Effector memory CD4-positive, alpha-beta T cell (primary cell): ENCODE results near the gene CSNK1G2.

Experiments
- DNase-seq, 3 donors: peaks; one replicate each; pipeline ENCODE4 v3.0.0-alpha.2; 2020
- H3K27ac ChIP-seq: 2 replicates; pipeline ENCODE4 v1.7.0; 2013; ENCODE audit warnings: mild to moderate bottlenecking, low read length, moderate library complexity; ENCODE audit not compliant: insufficient read depth, poor library complexity, severe bottlenecking
- H3K27me3 ChIP-seq: replicated peaks from 2 replicates; pipeline ENCODE4 v1.7.0; 2013; ENCODE audit warnings: mild to moderate bottlenecking, low read length; ENCODE audit not compliant: insufficient read depth, control insufficient read depth, poor library complexity, severe bottlenecking
- H3K36me3 ChIP-seq: 2 replicates; pipeline ENCODE4 v1.7.0; 2013; ENCODE audit warnings: mild to moderate bottlenecking, low read length, moderate library complexity; ENCODE audit not compliant: control insufficient read depth, insufficient read depth
- H3K4me1 ChIP-seq: 2 replicates; pipeline ENCODE4 v1.7.0; 2013; ENCODE audit warnings: low read length, mild to moderate bottlenecking; ENCODE audit not compliant: control insufficient read depth, insufficient read depth, poor library complexity, severe bottlenecking
- H3K4me3 ChIP-seq: 2 replicates; pipeline ENCODE4 v1.7.0; 2013; ENCODE audit warnings: low read length, low read depth, mild to moderate bottlenecking; ENCODE audit not compliant: insufficient read depth, poor library complexity, severe bottlenecking
- H3K9me3 ChIP-seq: 2 replicates; pipeline ENCODE4 v1.7.0; 2013; ENCODE audit warnings: mild to moderate bottlenecking, low read length, moderate library complexity; ENCODE audit not compliant: control insufficient read depth

CSNK1G2 gene

GRCh38 chr19:2016041-2016807 lies 75.3 kb downstream of the CSNK1G2 start:
- Histone ChIP-seq H3K9me3 (no peaks in the 10 kb centered on the region), H3K4me1 (peaks cover 6% of the 10 kb centered on the region), H3K36me3 (no peaks in the 10 kb centered on the region), H3K4me3 (no peak overlapping the region), H3K27ac (no peak overlapping the region), H3K27me3 (no peaks in the 10 kb centered on the region)
- peak in 2 of 3 donors; percentile 45 to 54 for DNase-seq

GRCh38 chr19:2018752-2019151 lies 77.8 kb downstream of the CSNK1G2 start:
- no peak for DNase-seq
- H3K27me3 ChIP-seq: no peaks in the 10 kb centered on the region
- peaks cover 6% of the 10 kb centered on the region for H3K4me1 ChIP-seq
- no peaks in the 10 kb centered on the region for H3K36me3 ChIP-seq
- no peaks in the 10 kb centered on the region for H3K9me3 ChIP-seq
- no peak overlapping the region for H3K4me3 ChIP-seq
- H3K27ac ChIP-seq: no peak overlapping the region

DNA sequence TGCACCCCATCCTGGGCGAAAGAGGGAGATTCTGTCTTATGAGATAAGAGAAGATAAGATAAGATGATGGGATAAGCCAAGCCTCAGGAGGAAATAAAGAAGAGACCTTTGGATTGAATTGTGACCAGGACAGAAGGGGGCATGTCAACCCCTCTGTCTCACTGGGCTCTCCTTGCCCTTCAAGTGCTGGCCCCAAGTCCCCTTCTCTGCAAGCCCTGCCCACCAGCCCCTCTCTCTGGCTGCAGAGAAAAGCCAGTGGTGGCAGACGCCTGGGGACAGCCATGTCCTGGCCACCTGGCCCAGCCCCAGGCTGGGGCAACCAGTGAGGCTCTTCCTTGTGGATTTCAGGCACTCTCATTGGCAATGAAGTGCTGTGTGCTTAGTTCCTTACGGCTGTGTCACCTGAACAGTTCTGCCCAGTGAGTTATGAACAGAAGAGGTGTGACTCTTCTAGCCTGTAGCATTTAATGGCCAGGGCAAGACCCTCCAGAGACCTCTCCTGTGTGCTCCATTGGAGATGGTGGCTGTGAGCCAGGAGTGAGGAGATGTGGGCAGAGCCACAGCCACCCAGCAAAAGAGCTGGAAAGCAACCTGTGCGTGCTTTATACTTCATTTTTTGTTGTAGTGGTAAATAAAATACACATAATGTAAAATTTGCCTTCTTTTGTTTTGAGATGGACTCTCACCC lies 80.6 kb downstream of the CSNK1G2 start:
- DNase-seq: no peak
- Histone ChIP-seq H3K36me3 (no peaks in the 10 kb centered on the region), H3K27ac (no peak overlapping the region), H3K9me3 (no peaks in the 10 kb centered on the region), H3K27me3 (no peaks in the 10 kb centered on the region), H3K4me3 (no peak overlapping the region), H3K4me1 (no peaks in the 10 kb centered on the region)

DNA sequence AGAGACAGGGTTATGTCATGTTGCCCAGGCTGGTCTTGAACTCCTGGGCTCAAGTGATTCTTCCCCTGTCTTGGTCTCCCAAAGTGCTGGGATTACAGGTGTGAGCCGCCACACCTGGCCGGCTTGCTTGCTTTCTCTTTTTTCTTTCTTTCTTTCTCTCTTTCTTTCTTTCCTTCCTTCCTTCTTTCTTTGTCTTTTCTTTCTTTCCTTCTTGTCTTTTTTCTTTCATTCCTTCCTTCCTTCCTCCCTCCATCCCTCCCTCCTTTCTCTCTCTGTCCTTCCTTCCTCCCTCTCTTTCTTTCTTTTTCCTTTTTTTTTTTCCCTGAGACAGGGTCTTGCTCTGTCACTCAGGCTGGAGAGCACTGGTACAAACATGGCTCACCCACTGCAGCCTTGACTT lies 81.3 kb downstream of the CSNK1G2 start:
- Histone ChIP-seq H3K9me3 (no peaks in the 10 kb centered on the region), H3K36me3 (no peaks in the 10 kb centered on the region), H3K4me1 (no peaks in the 10 kb centered on the region), H3K27me3 (no peaks in the 10 kb centered on the region), H3K27ac (no peak overlapping the region), H3K4me3 (no peak overlapping the region)
- DNase-seq: no peak

DNA sequence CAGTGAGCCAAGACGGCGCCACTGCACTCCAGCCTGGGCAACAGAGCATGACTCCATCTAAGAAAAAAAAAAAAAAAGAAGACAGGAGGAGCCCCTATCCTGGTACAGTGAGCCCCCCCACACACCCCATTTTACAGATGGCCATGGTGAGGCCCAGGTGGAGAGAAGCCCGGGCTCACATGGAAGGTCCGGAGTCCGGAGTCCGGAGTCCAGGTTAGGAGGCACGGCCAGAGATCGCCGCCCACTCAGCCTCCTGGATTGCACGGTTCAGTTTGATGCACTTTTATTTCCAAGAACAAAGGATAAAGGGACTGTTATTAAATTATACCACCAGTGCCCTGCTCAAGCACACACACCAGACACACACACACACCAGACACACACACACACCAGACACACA lies 85.8 kb downstream of the CSNK1G2 start:
- Histone ChIP-seq H3K4me3 (no peak overlapping the region), H3K27me3 (no peaks in the 10 kb centered on the region), H3K4me1 (peaks cover 1% of the 10 kb centered on the region)

DNA sequence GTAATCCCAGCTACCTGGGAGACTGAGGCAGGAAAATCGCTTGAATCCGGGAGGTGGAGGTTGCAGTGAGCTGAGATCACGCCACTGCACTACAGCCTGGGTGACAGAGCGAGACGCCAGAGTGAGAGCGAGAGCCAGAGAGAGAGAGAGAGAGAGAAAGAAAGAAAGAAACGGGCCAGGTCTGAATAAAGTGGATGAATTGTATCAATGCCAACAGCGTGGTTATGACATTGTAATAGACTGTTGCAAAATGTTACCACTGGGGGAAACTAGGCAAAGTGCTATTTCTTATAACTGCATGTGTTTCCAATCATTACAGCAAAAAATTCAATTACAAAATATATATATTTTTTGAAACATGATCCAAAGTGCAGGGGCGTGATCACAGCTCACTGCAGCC lies 86.4 kb downstream of the CSNK1G2 start:
- H3K27ac ChIP-seq: no peak overlapping the region
- peaks cover 7% of the 10 kb centered on the region for H3K4me1 ChIP-seq
- H3K9me3 ChIP-seq: no peaks in the 10 kb centered on the region
- H3K36me3 ChIP-seq: no peaks in the 10 kb centered on the region
- no peak overlapping the region for H3K4me3 ChIP-seq
- no peak for DNase-seq
- no peaks in the 10 kb centered on the region for H3K27me3 ChIP-seq

More for the DNA sequence above, 85.8 kb downstream of the CSNK1G2 start:
- no peaks in the 10 kb centered on the region for H3K9me3 ChIP-seq
- no peak for DNase-seq
- no peaks in the 10 kb centered on the region for H3K36me3 ChIP-seq
- no peak overlapping the region for H3K27ac ChIP-seq
